Activated effector memory CD4-positive, alpha-beta T cell treated with anti-CD3 and anti-CD28 coated beads, Interleukin-2, amount 50 U/mL, for 16 hours (primary cell): Measurements from ENCODE around the gene NOP14.

Experiments
- DNase-seq: peaks from one replicate; pipeline ENCODE4 v3.0.0-alpha.2; 2020

Gene NOP14

DNA sequence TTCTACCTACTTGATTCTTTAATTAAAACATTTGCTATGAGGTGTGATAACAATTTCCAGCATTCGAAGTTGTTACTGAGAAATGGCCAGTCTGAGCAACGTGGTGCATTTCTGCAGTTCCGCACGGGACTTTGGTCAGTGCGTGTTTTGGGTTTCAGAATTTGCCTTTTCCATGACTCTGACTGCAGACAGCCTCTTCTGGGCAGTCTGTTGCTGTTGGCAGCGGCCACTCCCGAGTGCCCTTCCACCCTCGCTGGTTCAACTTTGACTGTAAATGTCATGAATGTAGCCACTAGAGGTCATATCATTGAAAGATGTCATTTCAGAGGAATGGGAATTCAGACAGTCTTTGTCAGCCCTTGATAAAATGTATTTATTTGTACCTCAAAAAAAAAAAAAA is 53.6 kb downstream of the NOP14 start:
- no peak for DNase-seq

DNA sequence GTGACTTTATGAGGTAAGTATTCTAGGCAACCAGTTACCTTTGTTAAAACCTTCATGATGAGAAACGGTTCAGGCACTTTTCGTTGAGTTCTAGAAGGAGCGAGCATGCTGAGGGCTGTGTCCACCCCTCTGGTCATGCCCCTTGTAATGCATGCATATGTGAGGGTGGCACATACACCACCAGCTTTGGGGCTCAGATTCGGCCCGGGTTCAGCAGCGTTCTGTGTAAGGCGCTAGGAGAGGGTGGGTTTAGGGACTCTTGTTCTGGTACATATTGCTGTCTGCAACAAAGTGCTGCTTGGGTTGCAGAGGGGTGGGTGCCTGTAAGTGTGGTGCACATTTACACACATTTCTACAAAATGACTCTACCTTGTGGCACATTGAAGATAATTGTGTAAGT is 54.5 kb downstream of the NOP14 start:
- DNase-seq, result no peak

DNA sequence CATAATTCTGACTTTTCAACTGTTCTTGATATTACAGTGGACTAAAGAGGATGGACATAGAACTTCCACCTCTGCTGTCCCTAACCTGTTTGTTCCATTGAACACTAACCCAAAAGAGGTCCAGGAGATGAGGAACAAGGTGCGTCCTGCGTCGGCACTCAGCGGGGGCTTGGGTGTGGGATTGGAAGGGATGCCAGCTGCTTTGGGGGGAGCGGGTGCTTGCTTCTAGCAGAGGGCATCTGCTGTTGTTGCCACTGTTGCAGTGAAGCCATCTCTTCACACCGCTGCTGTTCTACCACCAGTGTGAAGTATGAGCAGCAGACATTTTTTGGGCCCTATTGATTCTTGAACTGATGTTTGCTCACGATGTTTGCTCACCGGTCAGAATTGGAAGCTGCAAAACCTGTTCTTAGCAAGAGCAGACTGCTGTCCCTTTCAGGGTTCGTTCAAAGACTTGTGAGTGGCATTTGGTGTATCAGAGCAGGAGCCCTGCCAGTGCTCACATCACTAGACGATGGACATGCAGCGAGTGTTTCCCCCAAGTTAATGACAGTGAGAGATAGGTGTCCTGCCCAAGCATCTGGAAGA is 55.4 kb downstream of the NOP14 start:
- DNase-seq, result no peak

DNA sequence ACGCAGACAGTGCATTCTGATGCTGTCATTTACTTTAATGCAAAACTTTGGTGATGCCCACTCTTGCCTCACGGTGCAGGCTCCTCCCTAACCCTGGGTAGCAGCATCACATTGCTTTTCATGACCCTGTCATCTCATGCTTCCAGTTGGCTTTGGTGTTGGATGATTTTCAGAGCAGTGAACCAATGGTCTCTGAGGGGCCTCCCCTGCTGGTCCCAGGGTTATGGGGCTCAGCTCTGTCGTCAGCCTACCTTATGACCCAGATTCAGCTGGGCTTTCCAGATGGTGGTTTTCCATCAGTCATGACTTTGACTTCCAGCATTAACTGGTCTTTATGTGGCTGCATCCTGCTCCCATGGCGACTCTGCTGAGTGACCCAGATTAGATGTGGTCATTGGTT is 56.0 kb downstream of the NOP14 start:
- no peak for DNase-seq

DNA sequence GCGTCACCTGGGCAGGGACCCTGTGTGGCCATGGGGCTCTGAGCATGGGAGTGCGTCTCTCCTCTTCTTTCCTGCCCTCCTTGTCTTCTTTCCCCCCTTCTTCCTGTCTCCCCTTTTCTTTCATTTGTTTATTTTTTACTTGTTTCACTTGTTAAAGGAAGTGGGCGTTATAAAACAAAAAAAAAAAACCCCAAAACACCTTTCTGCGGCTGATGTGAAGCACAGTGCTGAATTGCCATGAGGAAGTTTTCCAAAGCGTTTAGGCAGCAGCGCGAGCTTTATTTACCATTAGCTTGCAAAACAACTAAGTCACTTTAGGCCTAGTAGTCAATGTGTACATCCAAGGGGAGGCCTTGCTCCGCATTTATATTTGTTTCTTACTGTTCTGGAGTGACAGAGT is 57.0 kb downstream of the NOP14 start:
- no peak for DNase-seq

DNA sequence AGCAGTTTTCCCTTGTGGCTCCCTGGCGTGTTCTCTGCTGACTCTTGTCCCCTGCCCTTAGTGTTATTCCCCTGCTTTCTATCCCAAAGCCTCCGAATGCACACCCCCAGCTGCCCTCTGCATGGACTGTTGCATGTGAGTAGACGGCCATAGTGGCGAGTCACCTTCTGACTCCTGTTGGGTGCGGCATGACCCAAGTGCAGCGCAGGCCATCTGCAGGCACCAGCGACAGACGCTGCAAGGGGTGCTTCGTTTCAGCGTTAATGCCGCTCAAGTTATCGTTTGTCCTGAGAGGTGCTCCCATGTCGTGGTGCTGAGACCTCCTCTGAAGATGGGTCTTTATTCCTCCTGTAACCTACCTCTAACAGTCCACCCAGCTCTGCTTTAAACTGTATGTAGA is 57.7 kb downstream of the NOP14 start:
- no peak for DNase-seq

DNA sequence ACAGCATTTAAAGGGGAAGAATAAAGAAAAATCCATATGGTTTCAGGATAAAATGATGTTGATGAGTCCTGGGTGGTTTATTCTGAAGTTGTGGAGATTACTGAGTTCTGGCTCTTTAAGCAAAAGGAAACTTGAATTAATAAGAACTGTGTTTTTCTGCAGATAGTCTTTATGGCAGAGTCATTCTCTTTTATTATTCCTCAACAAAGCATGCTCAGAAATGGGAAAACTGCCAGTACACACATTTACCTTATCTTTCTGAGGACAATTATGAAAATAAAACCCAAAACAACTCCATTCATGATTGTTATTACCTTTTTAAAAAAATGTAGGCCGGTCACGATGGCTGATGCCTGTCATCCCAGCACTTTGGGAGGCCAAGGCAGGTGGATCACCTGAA is 61.1 kb downstream of the NOP14 start:
- DNase-seq, result no peak

DNA sequence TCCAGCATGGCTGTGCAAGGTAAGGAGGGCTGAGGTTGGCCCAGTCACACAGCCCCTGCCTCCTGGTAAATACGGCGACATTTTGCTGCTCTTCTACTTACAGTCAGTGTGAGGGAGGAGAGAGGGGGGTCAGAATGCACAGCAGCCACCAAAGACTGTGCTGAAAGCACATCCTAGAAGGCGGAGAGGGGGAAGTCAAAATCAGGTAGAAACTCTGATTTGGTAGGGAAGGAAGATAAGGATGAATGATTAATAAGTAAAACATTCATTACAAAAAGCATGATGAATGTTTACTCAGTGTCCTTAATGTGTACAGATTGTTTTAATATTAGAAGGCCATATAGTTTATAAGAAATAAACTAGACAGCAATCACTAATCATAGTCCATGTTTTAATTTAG is 62.0 kb downstream of the NOP14 start:
- DNase-seq, result no peak

DNA sequence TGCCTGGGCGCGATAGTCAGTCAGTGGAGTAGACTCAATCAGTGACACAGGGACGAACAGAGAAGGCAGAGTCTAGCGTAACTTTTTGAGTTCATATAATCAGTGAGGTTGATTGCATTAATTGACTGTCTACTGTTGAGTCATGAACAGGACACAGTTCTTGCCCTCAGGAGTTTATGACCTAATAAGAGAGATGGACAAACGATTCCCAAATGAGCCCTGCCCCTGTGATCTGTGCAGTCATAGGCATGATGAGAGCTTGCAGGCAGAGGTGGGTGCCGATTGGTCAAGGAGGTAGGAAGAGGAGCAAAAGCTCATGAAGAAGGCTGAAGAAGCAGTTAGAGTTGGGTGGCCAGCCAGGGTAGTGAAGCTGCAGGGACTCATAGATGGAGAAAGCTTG is 62.5 kb downstream of the NOP14 start:
- no peak for DNase-seq

DNA sequence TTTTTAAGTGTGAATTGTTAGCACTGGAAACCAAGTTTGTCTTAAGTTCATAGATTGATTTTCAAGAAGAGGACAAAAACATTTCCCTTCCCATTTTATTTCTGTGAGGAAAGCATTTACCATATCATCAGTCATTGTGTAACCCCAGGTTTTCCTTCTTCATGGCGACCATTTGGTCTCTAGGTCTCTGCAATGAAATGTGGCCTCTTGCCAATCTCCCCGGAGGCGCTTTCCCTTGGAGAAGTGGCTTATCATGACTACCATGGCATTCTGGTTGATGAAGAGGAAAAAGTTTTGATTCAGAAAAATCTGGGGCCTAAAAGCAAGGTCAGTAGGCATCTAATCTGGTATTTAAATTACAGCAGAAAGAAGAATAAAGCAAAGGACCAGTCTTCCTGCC is 65.2 kb downstream of the NOP14 start:
- DNase-seq, result no peak

DNA sequence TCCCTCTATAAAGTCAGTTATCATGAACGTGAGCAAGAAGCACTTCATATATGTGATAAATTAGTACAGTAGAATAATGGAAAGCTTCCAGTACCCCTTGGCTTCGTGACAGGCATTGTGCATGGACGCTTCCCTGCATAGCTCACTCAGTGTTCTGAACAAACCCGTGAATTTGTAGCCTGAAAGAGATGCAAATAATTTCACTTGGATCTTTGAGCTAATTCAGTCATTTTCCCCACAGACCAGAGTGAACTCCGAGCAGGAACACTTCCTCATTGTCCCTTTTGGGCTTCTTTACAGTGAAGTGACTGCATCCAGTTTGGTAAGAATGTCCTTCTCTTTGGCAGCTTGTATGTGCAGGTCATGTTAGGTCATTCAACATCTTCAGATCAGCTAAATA is 69.4 kb downstream of the NOP14 start:
- no peak for DNase-seq

DNA sequence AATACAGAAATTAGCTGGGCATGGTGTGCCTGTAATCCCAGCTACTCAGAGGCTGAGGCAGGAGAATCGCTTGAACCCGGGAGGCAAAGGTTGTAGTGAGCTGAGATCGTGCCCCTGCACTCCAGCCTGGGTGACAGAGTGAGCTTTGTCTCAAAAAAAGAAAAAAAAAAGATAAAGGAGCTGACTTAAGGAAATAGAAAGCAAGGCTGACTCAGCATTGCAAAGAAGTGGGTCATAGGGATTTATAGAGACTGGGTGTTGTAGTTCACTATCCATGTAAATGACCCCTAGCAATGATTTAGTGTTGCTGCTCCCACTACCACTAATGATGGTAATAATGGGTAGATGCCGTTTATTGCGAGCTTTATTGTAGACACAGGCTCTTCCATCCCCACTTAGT is 71.9 kb downstream of the NOP14 start:
- DNase-seq, result no peak

DNA sequence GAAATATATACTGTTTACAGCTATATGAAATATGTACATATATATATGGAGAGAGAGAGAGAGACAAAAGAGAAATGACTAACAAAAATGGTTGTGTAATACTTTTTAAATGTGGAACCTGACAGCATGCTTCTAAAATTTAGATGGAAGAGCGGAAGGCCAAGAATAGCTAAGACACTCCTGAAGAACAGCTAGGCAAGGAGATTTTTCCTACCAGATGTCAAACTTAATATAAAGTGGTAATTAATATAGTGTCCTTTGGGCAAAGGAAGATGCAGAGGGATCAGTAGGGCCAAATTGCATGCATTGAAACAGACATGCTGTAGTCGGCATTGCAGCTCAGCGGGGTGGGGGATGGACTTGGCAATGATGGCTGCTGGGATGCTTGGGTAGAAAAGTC is 74.3 kb downstream of the NOP14 start:
- DNase-seq, result no peak
